Endothelial cell of umbilical vein (primary cell): ENCODE results near the gene FYB1. TPM values are rescaled to one million over a fixed set of nuclear protein-coding genes. Genes with fewer than 3 reads are reported as not detected.

Source experiments
- BruUV-seq: library from RNA; stranded (reverse); fragments of 400-500 nt; replicated peaks from 2 replicates; lab custom pipeline; 2021; lab: Mats Ljungman, UMichigan
- CTCF ChIA-PET: fragments of 300-600, 350-600 bp; sonication (Branson Sonifier 250); formaldehyde crosslinking; loops from one replicate; lab custom pipeline; 2021; ENCODE audit warnings: antibody characterized with exemption, inconsistent platforms; lab: Charles Lee
- POLR2A ChIA-PET: fragments of 300-600, 350-600 bp; sonication (Branson Sonifier 250); formaldehyde crosslinking; loops from one replicate; lab custom pipeline; 2021; ENCODE audit warnings: antibody characterized with exemption, inconsistent platforms; lab: Charles Lee
- DNase-seq: peaks from one replicate; pipeline ENCODE4 v3.0.0-alpha.2; 2011; ENCODE audit warnings: low read depth, low spot score
- FAIRE-seq: peaks from 2 replicates; lab custom pipeline; 2011; peaks lifted over from hg19 to GRCh38; lab: Jason Lieb, UNC
- H2AFZ ChIP-seq: 2 replicates; pipeline ENCODE4 v1.6.0; 2012; ENCODE audit warnings: low read depth, low read length, control low read depth, inconsistent platforms
- H3K27ac ChIP-seq: 2 replicates; pipeline ENCODE4 v1.5.1; 2011; ENCODE audit warnings: low read depth, mild to moderate bottlenecking, control low read depth, low read length, moderate library complexity; ENCODE audit not compliant: insufficient read depth
- H3K27me3 ChIP-seq, 2 experiments: 2 replicates each; pipeline versions ENCODE4 v1.6.0 to v1.6.1; 2011; ENCODE audit warnings: low read length in 2 of 2, mixed read lengths in 1 of 2; ENCODE audit not compliant: control insufficient read depth in 2 of 2, insufficient read depth in 2 of 2
- H3K36me3 ChIP-seq, 2 experiments: 2 replicates in 1 of 2; 3 replicates in 1 of 2; pipeline ENCODE4 v1.5.1; 2011; ENCODE audit warnings: low read length in 2 of 2, mild to moderate bottlenecking in 1 of 2, moderate library complexity in 1 of 2; ENCODE audit not compliant: control insufficient read depth in 2 of 2, insufficient read depth in 2 of 2; ENCODE audit errors: extremely low read depth in 1 of 2
- H3K4me1 ChIP-seq: 3 replicates; pipeline ENCODE4 v1.5.1; 2011; ENCODE audit warnings: mild to moderate bottlenecking, low read length; ENCODE audit not compliant: control insufficient read depth, insufficient read depth; ENCODE audit errors: extremely low read depth
- H3K4me2 ChIP-seq: 2 replicates; pipeline ENCODE4 v1.6.1; 2011; ENCODE audit warnings: low read length, control low read depth, mixed read lengths; ENCODE audit not compliant: insufficient read depth
- H3K4me3 ChIP-seq, 3 experiments: fragments of 200-600 bp in 1 of 3; sonication (generic), shearing (Covaris generic) in 1 of 3; replicated peaks in 1 of 3; 2 replicates each; pipeline ENCODE4 v1.5.1; 2011 to 2016; ENCODE audit warnings: control low read depth in 3 of 3, low read length in 3 of 3, mild to moderate bottlenecking in 2 of 3, inconsistent platforms in 1 of 3, low read depth in 1 of 3, moderate library complexity in 1 of 3; ENCODE audit not compliant: insufficient read depth in 1 of 3
- H3K79me2 ChIP-seq: 2 replicates; pipeline ENCODE4 v1.6.0; 2012; ENCODE audit warnings: low read length, inconsistent platforms; ENCODE audit not compliant: control insufficient read depth, insufficient read depth
- H3K9ac ChIP-seq: replicated peaks from 2 replicates; pipeline ENCODE3; 2011; ENCODE audit warnings: low read length, control low read depth; ENCODE audit not compliant: insufficient read depth; ENCODE audit errors: extremely low read depth
- H3K9me1 ChIP-seq: replicated peaks from 3 replicates; pipeline ENCODE4 v1.6.0; 2011; ENCODE audit warnings: mild to moderate bottlenecking, low read length; ENCODE audit not compliant: control insufficient read depth, insufficient read depth; ENCODE audit errors: extremely low read depth
- H3K9me3 ChIP-seq: replicated peaks from 2 replicates; pipeline ENCODE4 v1.5.1; 2012; ENCODE audit warnings: low read length, inconsistent platforms; ENCODE audit not compliant: control insufficient read depth, insufficient read depth
- H4K20me1 ChIP-seq: replicated peaks from 2 replicates; pipeline ENCODE3; 2011; ENCODE audit warnings: mild to moderate bottlenecking, low read length; ENCODE audit not compliant: control insufficient read depth, insufficient read depth; ENCODE audit errors: extremely low read depth
- CTCF ChIP-seq, 2 donors: IDR thresholded peaks; 1 replicate in 1 of 2; 2 replicates in 1 of 2; pipeline ENCODE4 v1.5.1; 2011; ENCODE audit warnings: low read length in 2 of 2, mild to moderate bottlenecking in 2 of 2, moderate library complexity in 2 of 2, control low read depth in 1 of 2, inconsistent platforms in 1 of 2, low read depth in 1 of 2; ENCODE audit not compliant: insufficient read depth in 1 of 2; ENCODE audit errors: extremely low read depth in 1 of 2
- EZH2 ChIP-seq: IDR thresholded peaks from 2 replicates; pipeline ENCODE4 v1.6.1; 2012; ENCODE audit warnings: borderline replicate concordance, low read depth, mild to moderate bottlenecking, moderate library complexity, low read length, inconsistent platforms; ENCODE audit not compliant: severe bottlenecking
- FOS ChIP-seq: IDR thresholded peaks from 2 replicates; pipeline ENCODE4 v1.6.1; 2011; ENCODE audit warnings: mild to moderate bottlenecking, low read length, moderate library complexity, borderline replicate concordance; ENCODE audit not compliant: insufficient read depth
- GATA2 ChIP-seq: IDR thresholded peaks from 2 replicates; pipeline ENCODE4 v1.7.0; 2011; ENCODE audit warnings: low read depth, mild to moderate bottlenecking, moderate library complexity, mixed read lengths, low read length; ENCODE audit not compliant: insufficient read length, insufficient read depth
- JUN ChIP-seq: IDR thresholded peaks from 2 replicates; pipeline ENCODE4 v1.6.1; 2011; ENCODE audit warnings: borderline replicate concordance, low read depth; ENCODE audit not compliant: insufficient read length, insufficient read depth
- MAX ChIP-seq: IDR thresholded peaks from 2 replicates; pipeline ENCODE4 v1.6.1; 2011; ENCODE audit not compliant: insufficient read depth, insufficient read length
- MYC ChIP-seq: IDR thresholded peaks from one replicate; pipeline ENCODE4 v1.6.1; 2011; ENCODE audit warnings: mild to moderate bottlenecking, low read depth, low read length
- POLR2A ChIP-seq: IDR thresholded peaks from 2 replicates; pipeline ENCODE4 v1.6.1; 2012; ENCODE audit warnings: low read depth, mild to moderate bottlenecking, control low read depth, low read length
- POLR2AphosphoS5 ChIP-seq: IDR thresholded peaks from 2 replicates; pipeline ENCODE4 v1.6.1; 2012; ENCODE audit warnings: low read depth, mild to moderate bottlenecking, control low read depth, low read length, moderate library complexity; ENCODE audit not compliant: insufficient read depth
- dilution Hi-C: fragments of 300-500 bp; cut with MboI; formaldehyde crosslinking; loops from one replicate; pipeline ENCODE4 v1.15.0; 2019; ENCODE audit warnings: low sequenced_read_pairs; ENCODE audit not compliant: extremely low pct_ligation_motif_present
- intact Hi-C: fragments of 100-400 bp; cut with micrococcal nuclease; formaldehyde crosslinking; loops from one replicate; pipeline ENCODE4 v1.10.0; 2022
- polyA plus RNA-seq, 4 experiments: library from polyadenylated mRNA; depleted of rRNA in 3 of 4; stranded (reverse) in 3 of 4; unstranded in 1 of 4; fragments of >200 nt; gene quantifications; 2 replicates each; pipeline versions ENCODE4 v1.2.1 to v1.2.3, GENCODE V29; 2011 to 2012; ENCODE audit warnings: missing spikeins in 1 of 4
- total RNA-seq: library from RNA; stranded (reverse); gene quantifications from 2 replicates; pipeline ENCODE4 v1.2.3, GENCODE V29; 2021

The FYB1 gene
- total and polyA plus RNA-seq, 2 donors (not counting 3 experiments of a cell fraction or from before 2014, with no cell fraction given) = 0.44 TPM; not detected in 1

GRCh38 chr5:39198127-39198526, 21.2 kb downstream of the FYB1 start:
- BruUV-seq = no TSS peak
- CTCF ChIA-PET = no interaction called here
- Histone ChIP-seq H2AFZ (no peak overlapping the region), H3K4me2 (no peak overlapping the region), H3K36me3 (no peaks in the 10 kb centered on the region), H3K79me2 (no peaks in the 10 kb centered on the region), H3K9me3 (no peaks in the 10 kb centered on the region), H4K20me1 (no peaks in the 10 kb centered on the region), H3K9ac (no peak overlapping the region), H3K4me3 (no peak overlapping the region), H3K4me1 (no peaks in the 10 kb centered on the region), H3K27ac (no peak overlapping the region), H3K27me3 (no peaks in the 10 kb centered on the region), H3K9me1 (no peaks in the 10 kb centered on the region)
- dilution Hi-C loops (no loop called here), intact Hi-C loops (no loop called here)
- no peak for TF ChIP-seq JUN
- no peak for TF ChIP-seq EZH2
- TF ChIP-seq MAX = no peak
- no peak for TF ChIP-seq MYC
- no peak for TF ChIP-seq POLR2AphosphoS5
- TF ChIP-seq CTCF (IDR thresholded peaks at IDR 0.05; ENCODE audit: extremely low read depth in 1 of 2, insufficient read depth in 1 of 2, low read depth in 1 of 2, low read length in 2 of 2) = no peak
- no peak for TF ChIP-seq GATA2
- TF ChIP-seq FOS = no peak
- TF ChIP-seq POLR2A = no peak
- FAIRE-seq (no peak), DNase-seq (no peak)
- POLR2A ChIA-PET = no interaction called here
